ENCODE results near the gene CHN2.
A peak's percentile ranks its signal among the peaks of the same experiment; 100 is the strongest.

CHN2 gene

GRCh38 chr7:29370531-29371314 is 176.1 kb downstream of the CHN2 start:
- DNase-seq = no peak

- no peak for DNase-seq
Measured at GRCh38 chr7:29371472-29371871, 176.9 kb downstream of the CHN2 start.

GRCh38 chr7:29372351-29373090 is 177.9 kb downstream of the CHN2 start:
- no peak for DNase-seq

- DNase-seq = no peak
Measured at GRCh38 chr7:29375641-29376562, 181.3 kb downstream of the CHN2 start.

- DNase-seq = no peak
Measured at GRCh38 chr7:29377718-29378117, 183.1 kb downstream of the CHN2 start.

GRCh38 chr7:29379551-29379950 is 185.0 kb downstream of the CHN2 start:
- DNase-seq = no peak

DNA sequence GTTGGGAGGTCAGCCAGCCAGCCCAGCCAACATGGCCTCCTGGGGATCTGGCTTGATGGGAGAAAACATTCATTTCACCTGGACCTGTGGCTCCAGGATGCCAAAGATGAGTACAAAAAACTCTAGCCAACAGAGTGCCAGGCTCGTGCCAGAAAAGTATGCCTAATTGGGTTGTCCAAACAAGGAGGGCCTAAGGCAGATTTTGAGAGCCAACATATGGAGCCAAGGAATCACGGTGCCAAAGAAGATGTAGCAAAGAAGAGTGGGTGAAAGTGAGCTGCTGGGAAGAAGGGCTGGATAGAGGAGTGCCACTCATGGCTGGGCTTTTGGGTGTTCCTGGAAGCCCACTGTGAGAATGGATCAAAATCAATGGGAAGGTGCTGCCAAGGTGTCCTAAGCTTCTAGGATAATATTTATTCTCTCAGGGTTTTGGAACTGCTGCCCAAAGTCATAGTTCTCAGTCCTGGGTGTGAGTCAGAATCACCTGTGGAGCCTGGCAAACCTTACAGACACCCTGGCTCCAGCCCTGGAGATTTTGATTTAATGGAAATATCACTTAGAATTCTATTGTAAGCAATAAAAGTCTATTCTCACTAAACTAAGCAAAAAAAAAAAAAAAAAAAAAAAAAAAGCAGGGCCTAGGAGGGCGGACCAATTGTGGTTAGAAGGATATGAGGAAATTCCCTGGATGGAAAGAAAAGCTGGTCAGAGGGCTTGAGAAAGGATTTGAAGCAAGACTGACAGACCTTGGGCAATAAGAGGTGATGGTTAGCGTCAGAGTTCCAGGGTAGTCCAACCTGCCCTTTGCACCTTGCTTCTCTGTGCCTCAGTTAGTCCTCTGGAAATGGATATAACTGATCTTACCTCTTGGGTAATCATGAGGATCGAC is 186.9 kb downstream of the CHN2 start:
- DNase-seq = no peak

DNA sequence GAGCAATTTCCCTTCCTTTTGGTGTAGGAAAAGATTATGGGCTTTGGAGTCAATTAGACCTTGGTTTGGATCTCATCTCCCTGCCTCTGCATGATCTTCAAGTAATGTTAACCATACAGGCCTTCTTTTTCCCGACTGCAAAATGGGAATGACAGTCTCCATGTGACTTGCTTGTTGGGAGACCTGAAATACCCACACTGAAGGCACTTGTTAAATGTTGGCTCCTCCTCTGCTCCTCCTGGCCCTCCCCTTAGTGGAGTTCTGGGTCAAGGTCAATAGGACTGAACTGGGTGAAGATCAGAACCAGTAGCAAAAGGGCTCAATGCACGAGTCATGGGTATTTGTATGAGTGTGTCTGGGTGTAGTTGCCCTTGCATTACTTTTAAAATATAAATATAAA is 189.7 kb downstream of the CHN2 start:
- no peak for DNase-seq

DNA sequence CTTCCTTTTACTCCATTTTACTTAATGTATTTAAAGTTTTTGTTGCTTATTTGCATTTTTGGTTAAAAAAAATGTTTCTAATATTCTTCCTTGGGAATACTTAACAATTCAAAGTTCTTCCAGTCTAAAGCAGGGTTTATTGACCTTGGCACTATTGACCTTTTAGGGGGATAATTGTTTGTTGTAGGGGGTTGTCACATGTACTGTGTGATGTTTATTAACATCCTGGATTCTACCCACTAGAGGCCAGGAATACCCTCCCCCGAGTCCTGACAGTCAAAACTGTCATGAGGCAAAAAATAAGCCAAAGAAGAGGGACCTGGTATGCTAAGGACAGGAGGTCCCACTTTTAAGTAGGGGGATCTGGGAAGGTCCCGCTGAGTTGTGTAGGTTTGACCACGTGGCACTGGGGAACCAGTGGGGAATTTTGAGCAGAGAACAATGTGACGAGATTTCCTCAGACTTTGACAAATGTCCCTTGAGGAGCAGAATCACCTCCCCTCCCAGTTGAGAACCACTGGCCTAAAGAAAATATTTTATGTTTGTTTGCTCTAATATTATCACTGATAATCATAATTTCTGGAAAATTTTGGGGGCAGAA is 190.7 kb downstream of the CHN2 start:
- no peak for DNase-seq

DNA sequence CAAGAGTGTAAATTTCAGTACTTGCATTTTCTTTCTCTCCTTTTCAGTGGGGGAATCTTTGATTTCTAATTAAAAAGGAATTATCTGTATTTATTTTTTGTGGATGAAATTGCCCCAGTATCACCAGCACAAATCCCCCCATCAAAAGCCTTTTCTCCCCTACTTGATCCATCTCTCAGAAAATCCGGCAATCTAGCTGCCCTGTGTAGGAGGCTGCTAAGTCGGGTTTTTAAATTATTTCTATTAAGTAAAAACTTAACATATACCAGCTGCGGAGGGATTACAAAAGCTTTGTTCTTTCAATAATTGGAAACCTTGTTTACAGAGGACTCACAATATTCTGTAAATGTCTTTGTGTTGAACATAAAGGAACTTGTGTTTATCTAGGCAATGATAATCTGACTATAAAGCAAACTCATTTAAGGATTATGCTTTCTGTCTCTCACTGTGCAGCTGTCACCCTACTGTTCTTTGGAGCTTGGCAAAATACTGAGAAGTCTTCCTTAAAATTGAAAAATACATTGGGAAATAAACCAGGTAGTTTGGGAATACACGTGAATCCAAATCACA is 191.7 kb downstream of the CHN2 start:
- no peak for DNase-seq

GRCh38 chr7:29391262-29391661 is 196.7 kb downstream of the CHN2 start:
- DNase-seq = no peak

DNA sequence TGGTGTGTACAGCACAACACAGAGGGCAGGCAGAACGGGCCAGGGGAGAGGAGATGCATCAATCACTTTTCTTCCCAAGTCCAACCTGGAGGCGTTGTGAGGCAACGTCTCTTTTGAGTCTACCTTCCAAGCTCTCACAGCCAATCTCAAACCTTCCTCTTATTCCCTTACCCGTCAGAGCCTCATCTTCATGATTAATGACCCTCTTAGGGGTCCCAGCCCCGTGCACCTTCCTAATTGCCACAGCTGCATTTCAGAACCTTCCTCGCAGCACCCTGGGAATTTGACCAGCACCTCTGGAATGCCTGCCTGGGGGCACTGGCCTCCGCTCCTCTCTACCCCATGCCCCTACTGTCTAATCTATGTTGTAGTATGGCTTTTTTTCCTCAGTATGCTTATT is 199.7 kb downstream of the CHN2 start:
- no peak for DNase-seq

- no peak for DNase-seq
Measured at GRCh38 chr7:29396563-29396962, 202.0 kb downstream of the CHN2 start.

GRCh38 chr7:29397398-29397797 is 202.8 kb downstream of the CHN2 start:
- DNase-seq = no peak

- DNase-seq = no peak
Measured at GRCh38 chr7:29398011-29398410, 203.4 kb downstream of the CHN2 start.

GRCh38 chr7:29400437-29400836 is 205.9 kb downstream of the CHN2 start:
- DNase-seq = no peak

DNA sequence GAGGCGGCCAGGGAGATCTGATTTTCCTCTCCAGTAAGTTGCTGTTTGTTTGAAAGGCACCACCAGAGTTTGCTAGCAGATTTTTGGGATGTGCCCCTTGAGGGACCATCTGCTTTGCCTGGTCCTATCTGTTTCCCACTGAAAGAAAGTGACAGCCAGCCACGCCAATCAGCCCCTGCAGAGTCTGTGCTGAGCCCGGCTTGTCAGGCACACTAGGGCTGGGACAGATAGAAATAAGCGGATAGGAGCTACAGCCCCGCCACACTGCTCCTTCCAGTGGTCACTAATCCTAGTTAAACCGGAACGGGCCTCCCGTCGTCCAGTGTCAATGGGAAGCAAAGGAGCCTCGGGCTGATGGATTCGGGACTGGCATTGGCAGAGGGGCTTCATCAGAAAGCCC is 207.2 kb downstream of the CHN2 start:
- DNase-seq = no peak

DNA sequence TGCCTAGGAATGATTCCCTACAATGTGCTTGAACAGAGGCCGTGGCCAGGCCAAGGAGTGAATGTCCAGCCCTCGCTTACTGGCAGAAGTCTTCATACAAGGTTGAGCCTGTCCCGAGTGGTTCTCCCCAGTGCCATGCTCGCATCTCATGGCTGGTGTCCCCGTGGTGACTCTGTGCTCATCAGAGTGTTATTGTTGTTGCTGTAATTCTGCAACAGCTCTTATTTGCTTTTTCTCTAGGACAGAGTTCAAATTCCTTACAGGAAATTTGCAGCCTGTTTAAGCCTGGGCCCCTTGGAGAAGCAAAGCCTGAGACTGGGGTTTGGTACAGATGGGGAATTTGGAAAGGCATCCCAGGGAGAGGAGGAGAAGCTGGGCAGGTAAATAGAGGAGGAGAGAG is 211.3 kb downstream of the CHN2 start:
- DNase-seq = no peak

GRCh38 chr7:29406366-29406765 is 211.8 kb downstream of the CHN2 start:
- DNase-seq = no peak

DNA sequence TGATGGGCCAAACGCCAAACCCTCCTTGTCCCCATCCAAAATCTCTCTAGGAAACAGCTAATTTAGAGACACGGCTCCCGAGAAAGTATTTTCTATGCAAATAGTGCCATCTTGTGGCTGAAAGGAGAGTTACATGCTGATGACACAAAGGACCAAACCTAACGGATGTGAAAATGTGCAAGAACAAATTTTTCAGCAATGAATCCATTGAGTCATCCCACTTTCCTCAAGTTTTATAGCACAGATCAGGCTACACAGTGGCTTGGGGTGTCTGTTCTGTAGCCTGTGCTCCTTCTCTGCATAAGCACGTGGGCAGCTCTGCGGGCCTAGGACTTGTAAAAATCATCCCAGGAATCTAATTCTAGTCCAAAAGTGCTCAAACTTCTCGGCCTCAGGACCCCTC is 214.3 kb downstream of the CHN2 start:
- DNase-seq = peak; percentile 80

GRCh38 chr7:29410996-29411395 is 216.4 kb downstream of the CHN2 start:
- no peak for DNase-seq

DNA sequence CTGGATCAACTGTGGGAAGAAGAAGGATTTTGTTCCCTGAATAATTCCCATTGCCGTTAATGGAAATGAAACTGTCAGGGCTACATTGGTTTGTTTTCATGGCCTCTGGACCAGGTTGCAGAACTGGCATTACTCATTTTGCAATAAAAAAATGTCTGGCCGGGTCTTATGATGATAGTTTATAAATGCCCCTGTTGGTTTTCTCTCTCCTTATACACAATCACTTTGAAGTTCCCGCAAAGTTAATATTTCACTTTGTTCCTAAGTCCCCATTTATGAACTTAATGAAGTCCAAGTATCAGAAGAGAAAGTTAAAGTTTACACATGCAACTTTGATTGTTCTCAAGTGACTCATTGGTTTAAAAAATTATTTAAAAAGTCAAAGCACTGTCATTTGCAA is 218.3 kb downstream of the CHN2 start:
- no peak for DNase-seq
